ENCODE results near the gene MYB. TPM values are rescaled to one million over a fixed set of nuclear protein-coding genes. Genes with fewer than 3 reads are reported as not detected.

Gene MYB
- total RNA-seq, 4 donors from 2014 or later: 10.0 to 47.0 (median 14.7) TPM

DNA sequence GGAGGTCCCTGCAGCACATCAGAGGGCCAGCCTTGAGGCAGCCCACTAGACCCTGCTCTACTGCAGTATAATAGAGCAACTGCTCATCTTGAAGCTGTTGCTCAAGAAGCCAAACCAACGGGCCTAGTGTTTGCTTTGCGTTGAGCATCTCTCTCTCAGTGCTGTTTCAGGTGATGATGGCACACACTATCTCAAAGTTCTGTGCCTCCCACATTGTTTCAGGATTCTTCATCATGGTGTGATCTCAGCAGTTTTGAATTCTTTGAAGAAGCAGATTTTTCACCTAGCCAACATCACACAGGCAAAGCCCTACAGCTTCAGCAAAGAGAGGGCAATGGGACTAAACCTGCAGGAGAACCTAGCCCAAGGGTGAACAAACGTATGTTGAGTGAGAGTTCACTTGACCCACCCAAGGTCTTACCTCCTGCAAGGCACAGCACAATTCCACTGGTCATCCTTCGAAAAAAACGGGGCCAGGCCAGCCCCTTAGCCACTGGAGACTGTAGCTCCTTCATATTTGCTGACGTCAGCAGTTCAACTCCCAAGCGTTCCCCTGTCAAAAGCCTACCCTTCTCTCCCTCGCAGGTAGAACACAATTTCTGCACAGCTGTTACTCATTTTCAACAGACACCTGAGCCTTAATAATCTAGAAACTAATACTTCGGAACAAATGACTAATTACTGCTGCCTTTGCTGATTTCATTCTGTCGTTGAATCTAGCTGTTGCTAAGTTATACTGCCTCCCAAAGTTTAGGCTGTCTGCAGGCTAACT, 15.8 kb downstream of the MYB start:
- no peak overlapping the region for H3K27ac ChIP-seq
- TF ChIP-seq, protein P1, sequence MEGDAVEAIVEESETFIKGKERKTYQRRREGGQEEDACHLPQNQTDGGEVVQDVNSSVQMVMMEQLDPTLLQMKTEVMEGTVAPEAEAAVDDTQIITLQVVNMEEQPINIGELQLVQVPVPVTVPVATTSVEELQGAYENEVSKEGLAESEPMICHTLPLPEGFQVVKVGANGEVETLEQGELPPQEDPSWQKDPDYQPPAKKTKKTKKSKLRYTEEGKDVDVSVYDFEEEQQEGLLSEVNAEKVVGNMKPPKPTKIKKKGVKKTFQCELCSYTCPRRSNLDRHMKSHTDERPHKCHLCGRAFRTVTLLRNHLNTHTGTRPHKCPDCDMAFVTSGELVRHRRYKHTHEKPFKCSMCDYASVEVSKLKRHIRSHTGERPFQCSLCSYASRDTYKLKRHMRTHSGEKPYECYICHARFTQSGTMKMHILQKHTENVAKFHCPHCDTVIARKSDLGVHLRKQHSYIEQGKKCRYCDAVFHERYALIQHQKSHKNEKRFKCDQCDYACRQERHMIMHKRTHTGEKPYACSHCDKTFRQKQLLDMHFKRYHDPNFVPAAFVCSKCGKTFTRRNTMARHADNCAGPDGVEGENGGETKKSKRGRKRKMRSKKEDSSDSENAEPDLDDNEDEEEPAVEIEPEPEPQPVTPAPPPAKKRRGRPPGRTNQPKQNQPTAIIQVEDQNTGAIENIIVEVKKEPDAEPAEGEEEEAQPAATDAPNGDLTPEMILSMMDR (IDR thresholded peaks at IDR 0.05): no peak
- TF ChIP-seq POLR2A (IDR thresholded peaks at IDR 0.05): no peak
- no peak for DNase-seq
- no peaks in the 10 kb centered on the region for H3K27me3 ChIP-seq
- H3K4me1 ChIP-seq: no peaks in the 10 kb centered on the region
- H3K4me3 ChIP-seq: no peak overlapping the region
- H3K9me3 ChIP-seq: no peaks in the 10 kb centered on the region
- no peaks in the 10 kb centered on the region for H3K36me3 ChIP-seq

DNA sequence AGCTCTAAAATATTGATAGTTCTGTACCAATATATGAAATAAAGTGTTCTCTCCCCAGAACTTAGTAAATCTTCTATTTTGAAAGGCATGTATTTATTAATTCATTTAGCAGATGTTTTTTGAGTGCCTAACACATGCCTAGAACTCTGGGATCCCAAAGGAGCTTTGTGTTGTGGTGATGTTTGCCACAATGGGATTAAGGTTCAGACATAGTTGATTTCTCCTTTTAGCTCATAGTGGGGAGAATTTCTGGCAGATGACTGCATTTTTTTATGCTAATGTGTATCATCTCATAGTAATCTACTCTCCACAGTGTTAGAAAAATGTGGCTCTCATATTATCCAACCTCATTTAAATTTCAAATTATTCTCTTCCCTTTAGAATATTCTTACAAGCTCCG, 21.7 kb downstream of the MYB start:
- Histone ChIP-seq H3K4me3 (no peak overlapping the region), H3K27ac (no peak overlapping the region), H3K9me3 (no peaks in the 10 kb centered on the region), H3K27me3 (no peaks in the 10 kb centered on the region), H3K36me3 (no peaks in the 10 kb centered on the region), H3K4me1 (no peaks in the 10 kb centered on the region)
- no peak for DNase-seq
- TF ChIP-seq, protein P1 (IDR thresholded peaks at IDR 0.05): no peak
- TF ChIP-seq POLR2A (IDR thresholded peaks at IDR 0.05): no peak

DNA sequence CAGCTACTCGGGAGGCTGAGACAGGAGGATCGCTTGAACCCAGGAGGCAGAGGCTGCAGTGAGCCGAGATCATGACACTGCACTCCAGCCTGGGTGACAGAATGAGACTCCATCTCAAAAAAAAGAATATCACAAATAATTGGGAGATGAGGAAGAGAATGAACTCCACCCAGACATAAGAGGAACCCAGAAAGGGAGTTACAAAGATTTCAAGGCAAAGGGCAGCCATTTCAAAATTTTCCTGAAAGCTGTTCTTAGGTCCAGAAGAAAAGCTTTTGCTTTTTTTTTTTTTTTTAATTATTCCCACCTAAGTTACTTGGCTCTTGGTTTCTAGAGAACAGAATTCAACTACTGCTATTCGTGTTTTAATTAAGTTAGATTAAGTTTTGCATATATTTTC, 23.8 kb downstream of the MYB start:
- TF ChIP-seq POLR2A (IDR thresholded peaks at IDR 0.05): no peak
- TF ChIP-seq, protein P1 (IDR thresholded peaks at IDR 0.05): no peak
- no peak overlapping the region for H3K27ac ChIP-seq

DNA sequence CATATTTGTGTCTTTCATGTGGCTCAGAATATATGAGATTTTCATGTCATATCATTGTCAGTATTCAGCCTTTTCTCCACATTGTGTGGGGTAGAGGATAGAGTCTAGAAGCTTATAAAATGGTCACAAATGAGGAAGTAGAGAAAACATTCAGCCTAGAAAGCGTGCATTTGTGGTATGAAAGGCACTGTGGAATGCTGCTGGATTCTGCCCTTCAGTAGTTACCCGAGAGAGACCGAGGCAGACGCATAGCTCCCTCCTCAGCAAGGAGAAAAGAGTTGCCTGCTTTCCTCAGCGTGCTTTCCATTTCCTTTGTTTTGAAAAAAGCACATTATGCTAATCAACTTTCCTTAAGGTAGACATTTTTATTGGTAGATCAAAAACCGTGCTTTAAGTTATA, 28.7 kb downstream of the MYB start:
- peaks cover 0 to 6% (median 0%) of the 10 kb centered on the region in 3 donors for H3K36me3 ChIP-seq
- DNase-seq: no peak
- H3K9me3 ChIP-seq: no peaks in the 10 kb centered on the region
- TF ChIP-seq, protein P1 (IDR thresholded peaks at IDR 0.05): no peak
- no peak for TF ChIP-seq POLR2A (IDR thresholded peaks at IDR 0.05)
- H3K27ac ChIP-seq: no peak overlapping the region
- no peaks in the 10 kb centered on the region for H3K27me3 ChIP-seq
- no peak overlapping the region for H3K4me3 ChIP-seq
- no peaks in the 10 kb centered on the region for H3K4me1 ChIP-seq

More for the DNA sequence above, 23.8 kb downstream of the MYB start:
- no peaks in the 10 kb centered on the region for H3K27me3 ChIP-seq
- H3K4me1 ChIP-seq: no peaks in the 10 kb centered on the region
- H3K9me3 ChIP-seq: no peaks in the 10 kb centered on the region
- H3K4me3 ChIP-seq: no peak overlapping the region
- no peaks in the 10 kb centered on the region for H3K36me3 ChIP-seq
- DNase-seq: no peak

DNA sequence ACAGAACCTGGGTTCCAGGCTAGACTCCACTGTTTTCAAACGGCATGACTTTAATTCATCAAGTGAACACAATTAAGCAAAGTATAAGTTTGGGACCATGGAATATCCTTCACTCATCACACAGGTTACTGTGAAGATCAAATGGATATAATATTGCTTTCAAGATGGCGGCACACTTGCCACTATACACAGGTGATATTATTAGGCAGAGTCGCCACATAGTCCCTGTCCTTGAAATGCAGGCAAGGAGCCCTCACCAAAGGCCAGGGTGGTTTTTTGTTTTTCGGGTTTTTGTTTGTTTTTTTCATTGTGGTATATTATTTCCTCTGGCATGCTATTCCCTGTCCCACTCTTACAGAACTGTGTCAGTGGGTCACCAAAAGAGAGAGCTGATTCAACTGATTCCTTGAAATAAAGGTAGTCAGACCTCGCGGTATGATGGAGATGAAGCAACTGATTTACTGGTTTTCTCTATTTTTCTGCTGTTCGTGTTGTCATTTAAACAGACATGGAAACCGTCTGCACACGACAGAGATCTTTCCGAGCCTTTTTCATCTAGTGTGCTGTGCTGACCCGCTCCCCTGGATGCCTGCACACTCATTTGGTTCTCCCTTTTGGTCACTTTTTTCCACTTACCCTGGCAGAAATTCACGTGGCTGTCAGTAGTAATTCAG, 29.7 kb downstream of the MYB start:
- peaks cover 0 to 6% (median 0%) of the 10 kb centered on the region in 3 donors for H3K36me3 ChIP-seq
- TF ChIP-seq, protein P1 (IDR thresholded peaks at IDR 0.05): no peak
- no peak for TF ChIP-seq POLR2A (IDR thresholded peaks at IDR 0.05)
- DNase-seq: no peak
- no peak overlapping the region for H3K27ac ChIP-seq
- no peaks in the 10 kb centered on the region for H3K9me3 ChIP-seq
- no peaks in the 10 kb centered on the region for H3K4me1 ChIP-seq
- no peaks in the 10 kb centered on the region for H3K27me3 ChIP-seq
- no peak overlapping the region for H3K4me3 ChIP-seq

All from Peyer's patch (tissue), 4 donors.